ENCODE results near the gene FUT9.

FUT9 gene

DNA sequence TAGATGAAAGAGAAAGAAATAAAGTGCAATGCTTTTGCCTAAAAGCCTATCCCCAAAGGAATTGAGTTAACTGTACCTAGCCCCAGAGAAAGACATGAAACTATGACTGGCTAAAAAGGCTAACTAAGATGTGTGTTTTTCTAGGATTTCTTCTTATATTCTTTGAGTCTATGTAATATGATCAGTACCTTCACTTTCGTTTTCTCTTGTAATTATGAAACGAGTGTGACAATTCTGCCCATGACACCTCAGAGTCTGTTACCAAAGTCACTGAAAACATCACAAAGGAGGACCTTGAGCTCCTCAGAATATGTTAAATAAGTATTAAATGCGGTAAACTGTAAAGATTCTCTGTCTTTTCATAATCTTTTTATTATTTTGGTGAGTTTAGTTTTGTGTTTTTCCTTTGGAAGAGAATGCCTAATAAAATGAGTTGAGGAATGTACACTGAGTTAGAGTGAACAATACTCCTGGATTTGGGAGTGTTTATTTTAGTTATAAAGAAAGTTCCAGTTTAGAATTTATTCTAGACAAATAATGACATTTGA lies 141.3 kb downstream of the FUT9 start:
- Histone ChIP-seq H3K9me3 (ENCODE audit: control insufficient read depth in 5 of 5, low read length in 5 of 5) (no peaks in the 10 kb centered on the region), H3K27ac (ENCODE audit: low read depth, low read length) (no peak overlapping the region), H3K27me3 (ENCODE audit: control insufficient read depth in 5 of 5, insufficient read depth in 4 of 5, low read length in 5 of 5) (no peaks in the 10 kb centered on the region), H3K9ac (ENCODE audit: low read length in 5 of 5) (no peak overlapping the region), H3K4me3 (ENCODE audit: low read depth in 1 of 5, low read length in 5 of 5) (peak overlapping the region in 2 of 5 donors; percentile 18 to 41), H3K36me3 (ENCODE audit: control insufficient read depth in 5 of 5, insufficient read depth in 5 of 5, low read length in 5 of 5) (no peaks in the 10 kb centered on the region), H3K4me1 (ENCODE audit: control insufficient read depth in 5 of 5, insufficient read depth in 5 of 5, low read length in 5 of 5) (no peaks in the 10 kb centered on the region)

DNA sequence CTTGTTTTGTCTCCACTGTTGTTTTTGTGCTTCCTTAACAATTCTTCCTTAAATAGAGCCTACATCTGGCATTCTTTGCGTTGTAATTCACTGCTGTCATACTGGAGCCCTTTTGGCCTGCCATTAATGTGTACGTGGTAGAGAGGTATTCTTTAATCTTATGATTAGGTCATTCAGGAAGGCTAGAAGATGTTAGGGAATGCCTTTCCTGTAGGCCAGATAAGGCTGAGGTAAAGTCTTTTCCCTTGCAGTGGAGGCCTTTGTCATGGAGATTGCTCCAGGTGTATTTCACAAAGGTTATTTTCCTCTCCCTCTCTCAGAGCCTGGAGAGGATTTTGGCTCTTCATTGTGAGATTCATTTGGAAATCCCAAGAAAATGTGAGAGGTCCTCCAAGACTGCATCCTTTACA lies 146.9 kb downstream of the FUT9 start:
- no peaks in the 10 kb centered on the region for H3K4me1 ChIP-seq (ENCODE audit: control insufficient read depth in 5 of 5, insufficient read depth in 5 of 5, low read length in 5 of 5)

DNA sequence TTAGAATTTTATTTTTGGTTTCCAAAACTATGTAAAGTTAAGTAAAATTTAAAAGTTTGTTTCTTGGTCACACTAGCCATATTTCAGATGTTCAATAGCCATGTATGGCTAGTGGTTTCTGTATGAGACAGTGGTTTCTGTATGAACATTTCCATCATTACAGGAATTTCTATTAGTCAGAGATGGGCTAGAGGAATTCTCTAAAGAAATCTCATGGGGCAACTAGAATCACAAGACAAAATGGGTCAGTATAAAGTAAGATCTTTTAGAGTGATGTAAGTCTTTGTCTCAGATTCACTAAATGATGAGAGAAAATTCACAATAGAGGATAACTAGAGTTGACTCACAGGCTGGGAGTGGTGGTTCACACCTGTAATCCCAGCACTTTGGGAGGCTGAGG lies 149.0 kb downstream of the FUT9 start:
- no peaks in the 10 kb centered on the region for H3K36me3 ChIP-seq (ENCODE audit: control insufficient read depth in 5 of 5, insufficient read depth in 5 of 5, low read length in 5 of 5)
- no peak overlapping the region for H3K4me3 ChIP-seq (ENCODE audit: low read depth in 1 of 5, low read length in 5 of 5)
- H3K27me3 ChIP-seq (ENCODE audit: control insufficient read depth in 5 of 5, insufficient read depth in 4 of 5, low read length in 5 of 5) = no peaks in the 10 kb centered on the region
- H3K9me3 ChIP-seq (ENCODE audit: control insufficient read depth in 5 of 5, low read length in 5 of 5) = no peaks in the 10 kb centered on the region
- no peak overlapping the region for H3K9ac ChIP-seq (ENCODE audit: low read length in 5 of 5)
- H3K4me1 ChIP-seq (ENCODE audit: control insufficient read depth in 5 of 5, insufficient read depth in 5 of 5, low read length in 5 of 5) = no peaks in the 10 kb centered on the region
- no peak overlapping the region for H3K27ac ChIP-seq (ENCODE audit: low read depth, low read length)

More for the DNA sequence above, 146.9 kb downstream of the FUT9 start:
- Histone ChIP-seq H3K27me3 (ENCODE audit: control insufficient read depth in 5 of 5, insufficient read depth in 4 of 5, low read length in 5 of 5) (no peaks in the 10 kb centered on the region), H3K36me3 (ENCODE audit: control insufficient read depth in 5 of 5, insufficient read depth in 5 of 5, low read length in 5 of 5) (no peaks in the 10 kb centered on the region), H3K4me3 (ENCODE audit: low read depth in 1 of 5, low read length in 5 of 5) (no peak overlapping the region), H3K9me3 (ENCODE audit: control insufficient read depth in 5 of 5, low read length in 5 of 5) (no peaks in the 10 kb centered on the region), H3K27ac (ENCODE audit: low read depth, low read length) (no peak overlapping the region), H3K9ac (ENCODE audit: low read length in 5 of 5) (no peak overlapping the region)

DNA sequence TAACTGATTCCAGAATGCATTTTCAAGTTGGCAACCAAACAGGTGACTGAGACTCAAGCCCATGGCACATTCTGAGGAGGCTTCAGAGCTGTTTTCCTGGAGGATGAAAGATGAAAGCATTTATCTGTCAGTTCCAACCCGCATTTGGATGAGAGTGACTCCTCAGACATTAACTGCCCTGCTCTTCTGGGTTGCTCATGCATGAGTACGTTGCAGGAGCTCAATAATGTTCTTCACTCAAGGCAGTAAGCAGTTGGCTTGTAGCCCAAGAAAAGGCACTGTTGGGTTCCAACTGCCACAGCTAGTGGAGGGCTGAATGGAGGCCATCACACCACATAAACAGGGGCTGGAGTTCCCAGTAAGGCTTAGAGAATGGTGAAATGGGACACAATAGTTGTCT lies 155.3 kb downstream of the FUT9 start:
- Histone ChIP-seq H3K27me3 (ENCODE audit: control insufficient read depth in 5 of 5, insufficient read depth in 4 of 5, low read length in 5 of 5) (no peaks in the 10 kb centered on the region), H3K9me3 (ENCODE audit: control insufficient read depth in 5 of 5, low read length in 5 of 5) (no peaks in the 10 kb centered on the region), H3K4me3 (ENCODE audit: low read depth in 1 of 5, low read length in 5 of 5) (no peak overlapping the region), H3K4me1 (ENCODE audit: control insufficient read depth in 5 of 5, insufficient read depth in 5 of 5, low read length in 5 of 5) (no peaks in the 10 kb centered on the region), H3K36me3 (ENCODE audit: control insufficient read depth in 5 of 5, insufficient read depth in 5 of 5, low read length in 5 of 5) (no peaks in the 10 kb centered on the region), H3K27ac (ENCODE audit: low read depth, low read length) (no peak overlapping the region), H3K9ac (ENCODE audit: low read length in 5 of 5) (no peak overlapping the region)

DNA sequence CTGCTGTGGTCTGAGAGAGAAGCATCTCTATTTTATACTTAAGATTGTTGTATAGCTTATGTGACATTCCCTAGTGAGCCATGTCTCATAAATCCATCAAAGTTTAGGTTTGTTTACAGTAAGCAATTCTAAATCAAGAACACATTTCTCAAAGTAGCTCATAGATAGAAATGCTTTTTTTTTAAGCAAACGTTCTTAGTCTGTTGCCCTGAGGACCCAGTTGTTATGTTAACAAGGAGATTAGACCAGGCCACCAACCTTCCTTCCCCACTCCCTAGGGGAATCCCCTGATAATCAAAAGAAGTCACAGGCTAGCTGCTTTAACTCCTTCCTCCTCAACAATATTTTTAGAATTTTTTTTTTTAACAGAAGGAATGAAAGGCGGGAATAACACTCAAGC lies 169.0 kb downstream of the FUT9 start:
- H3K4me1 ChIP-seq (ENCODE audit: control insufficient read depth in 5 of 5, insufficient read depth in 5 of 5, low read length in 5 of 5) = no peaks in the 10 kb centered on the region
- H3K27ac ChIP-seq (ENCODE audit: low read depth, low read length) = no peak overlapping the region
- no peaks in the 10 kb centered on the region for H3K27me3 ChIP-seq (ENCODE audit: control insufficient read depth in 5 of 5, insufficient read depth in 4 of 5, low read length in 5 of 5)
- no peak overlapping the region for H3K9ac ChIP-seq (ENCODE audit: low read length in 5 of 5)
- no peak overlapping the region for H3K4me3 ChIP-seq (ENCODE audit: low read depth in 1 of 5, low read length in 5 of 5)
- H3K36me3 ChIP-seq (ENCODE audit: control insufficient read depth in 5 of 5, insufficient read depth in 5 of 5, low read length in 5 of 5) = no peaks in the 10 kb centered on the region
- peaks cover 0 to 11% (median 0%) of the 10 kb centered on the region in 5 donors for H3K9me3 ChIP-seq (ENCODE audit: control insufficient read depth in 5 of 5, low read length in 5 of 5)

DNA sequence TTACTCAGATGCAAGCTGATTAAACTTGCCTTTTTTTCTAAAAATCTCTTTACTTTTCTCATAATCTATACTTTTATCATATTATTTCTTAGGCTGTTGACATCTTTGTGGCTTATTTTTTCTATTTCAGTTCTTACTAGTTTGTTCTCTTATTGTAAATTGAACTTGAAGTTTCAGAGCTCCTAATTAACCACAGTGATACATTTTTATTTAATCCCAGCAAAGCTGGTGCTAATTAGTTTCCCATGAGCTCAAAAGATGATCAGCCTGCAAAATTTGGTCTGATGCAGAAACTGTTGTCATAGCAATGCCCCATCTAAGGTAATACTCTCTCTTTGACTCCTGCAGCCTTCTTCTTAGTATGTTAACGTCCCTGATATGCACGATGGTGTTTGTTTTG lies 170.3 kb downstream of the FUT9 start:
- H3K4me1 ChIP-seq (ENCODE audit: control insufficient read depth in 5 of 5, insufficient read depth in 5 of 5, low read length in 5 of 5) = no peaks in the 10 kb centered on the region

DNA sequence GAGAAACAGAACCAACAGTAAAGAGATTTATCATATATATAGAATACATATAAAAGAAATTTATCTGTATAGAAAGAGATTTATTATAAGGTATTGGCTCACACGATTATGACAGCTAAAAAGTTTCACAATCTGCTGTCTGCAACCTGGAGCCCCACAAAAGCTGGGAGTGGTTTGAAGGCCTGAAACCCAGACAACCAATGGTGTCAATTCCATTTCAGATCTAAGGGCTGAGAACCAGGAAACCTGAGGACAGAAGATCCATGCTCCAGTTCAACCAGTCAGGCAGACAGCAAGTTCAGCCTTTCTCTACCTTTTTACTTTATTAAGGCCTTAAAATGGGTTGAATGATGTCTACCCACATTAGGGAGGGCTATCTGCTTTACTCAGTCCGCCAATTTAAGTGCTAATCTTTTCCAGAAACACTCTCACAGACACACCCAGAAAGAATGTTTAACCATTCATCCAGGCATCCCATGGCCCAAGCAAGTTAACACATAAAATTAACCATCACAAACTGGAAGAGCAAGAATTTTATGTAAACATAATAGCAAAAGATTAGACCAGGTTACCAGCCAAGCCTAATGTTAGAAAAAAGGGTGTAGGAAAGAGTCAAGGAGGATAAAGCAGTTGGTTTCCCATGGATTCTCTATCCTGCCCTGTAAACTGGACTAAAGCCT lies 170.9 kb downstream of the FUT9 start:
- no peak overlapping the region for H3K27ac ChIP-seq (ENCODE audit: low read depth, low read length)
- no peaks in the 10 kb centered on the region for H3K4me1 ChIP-seq (ENCODE audit: control insufficient read depth in 5 of 5, insufficient read depth in 5 of 5, low read length in 5 of 5)

More for the DNA sequence above, 170.3 kb downstream of the FUT9 start:
- H3K27me3 ChIP-seq (ENCODE audit: control insufficient read depth in 5 of 5, insufficient read depth in 4 of 5, low read length in 5 of 5) = no peaks in the 10 kb centered on the region
- H3K36me3 ChIP-seq (ENCODE audit: control insufficient read depth in 5 of 5, insufficient read depth in 5 of 5, low read length in 5 of 5) = no peaks in the 10 kb centered on the region
- H3K4me3 ChIP-seq (ENCODE audit: low read depth in 1 of 5, low read length in 5 of 5) = no peak overlapping the region
- H3K9ac ChIP-seq (ENCODE audit: low read length in 5 of 5) = no peak overlapping the region
- H3K27ac ChIP-seq (ENCODE audit: low read depth, low read length) = no peak overlapping the region
- H3K9me3 ChIP-seq (ENCODE audit: control insufficient read depth in 5 of 5, low read length in 5 of 5) = peaks cover 0 to 11% (median 0%) of the 10 kb centered on the region in 5 donors

DNA sequence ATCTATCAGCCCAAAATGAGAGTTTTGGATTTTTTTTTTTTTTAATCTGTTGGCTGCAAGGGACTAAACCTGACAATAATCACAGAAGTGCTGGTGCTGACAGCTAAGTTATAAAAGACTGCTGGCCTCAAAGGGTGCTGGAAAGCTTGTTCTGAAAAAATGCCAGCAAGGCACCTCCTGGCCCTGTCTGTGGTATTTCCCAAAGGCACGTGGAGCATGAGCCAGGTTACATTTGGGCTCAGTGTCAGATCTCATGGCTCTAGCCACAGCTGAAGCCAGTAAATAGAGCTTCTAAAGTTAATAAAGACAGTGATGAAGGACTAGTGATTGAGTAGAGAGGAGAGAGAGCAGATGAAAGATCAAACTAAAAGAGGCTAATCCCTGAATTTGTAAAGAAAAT lies 178.9 kb downstream of the FUT9 start:
- no peak overlapping the region for H3K4me3 ChIP-seq (ENCODE audit: low read depth in 1 of 5, low read length in 5 of 5)
- H3K36me3 ChIP-seq (ENCODE audit: control insufficient read depth in 5 of 5, insufficient read depth in 5 of 5, low read length in 5 of 5) = no peaks in the 10 kb centered on the region
- no peaks in the 10 kb centered on the region for H3K27me3 ChIP-seq (ENCODE audit: control insufficient read depth in 5 of 5, insufficient read depth in 4 of 5, low read length in 5 of 5)
- H3K9me3 ChIP-seq (ENCODE audit: control insufficient read depth in 5 of 5, low read length in 5 of 5) = peaks cover 0 to 6% (median 0%) of the 10 kb centered on the region in 5 donors
- H3K9ac ChIP-seq (ENCODE audit: low read length in 5 of 5) = no peak overlapping the region
- no peak overlapping the region for H3K27ac ChIP-seq (ENCODE audit: low read depth, low read length)
- H3K4me1 ChIP-seq (ENCODE audit: control insufficient read depth in 5 of 5, insufficient read depth in 5 of 5, low read length in 5 of 5) = no peaks in the 10 kb centered on the region

More for the DNA sequence above, 170.9 kb downstream of the FUT9 start:
- Histone ChIP-seq H3K9me3 (ENCODE audit: control insufficient read depth in 5 of 5, low read length in 5 of 5) (peaks cover 0 to 7% (median 0%) of the 10 kb centered on the region in 5 donors), H3K4me3 (ENCODE audit: low read depth in 1 of 5, low read length in 5 of 5) (no peak overlapping the region), H3K36me3 (ENCODE audit: control insufficient read depth in 5 of 5, insufficient read depth in 5 of 5, low read length in 5 of 5) (no peaks in the 10 kb centered on the region), H3K27me3 (ENCODE audit: control insufficient read depth in 5 of 5, insufficient read depth in 4 of 5, low read length in 5 of 5) (no peaks in the 10 kb centered on the region), H3K9ac (ENCODE audit: low read length in 5 of 5) (no peak overlapping the region)

DNA sequence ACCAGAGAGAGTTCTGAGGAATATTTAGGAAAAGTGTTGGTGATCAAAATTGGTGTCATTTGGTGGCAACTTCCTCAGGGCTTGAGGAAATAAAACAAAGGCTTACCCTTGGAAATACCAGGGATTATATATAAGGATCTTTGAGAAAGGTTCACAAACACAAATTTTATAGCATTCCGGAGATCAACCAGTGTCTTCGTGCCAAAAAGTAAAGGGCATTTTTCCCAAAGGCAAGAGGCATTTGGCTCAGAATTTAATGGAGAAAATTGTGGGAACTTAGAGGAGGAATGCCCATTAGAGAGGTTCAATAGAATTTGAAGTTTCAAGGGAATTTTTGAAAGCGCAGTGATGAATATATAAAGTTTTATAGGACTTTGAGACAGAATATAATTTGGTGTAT lies 179.5 kb downstream of the FUT9 start:
- H3K27ac ChIP-seq (ENCODE audit: low read depth, low read length) = no peak overlapping the region
- peaks cover 0 to 6% (median 0%) of the 10 kb centered on the region in 5 donors for H3K9me3 ChIP-seq (ENCODE audit: control insufficient read depth in 5 of 5, low read length in 5 of 5)
- H3K36me3 ChIP-seq (ENCODE audit: control insufficient read depth in 5 of 5, insufficient read depth in 5 of 5, low read length in 5 of 5) = no peaks in the 10 kb centered on the region
- H3K27me3 ChIP-seq (ENCODE audit: control insufficient read depth in 5 of 5, insufficient read depth in 4 of 5, low read length in 5 of 5) = no peaks in the 10 kb centered on the region
- no peak overlapping the region for H3K4me3 ChIP-seq (ENCODE audit: low read depth in 1 of 5, low read length in 5 of 5)
- H3K4me1 ChIP-seq (ENCODE audit: control insufficient read depth in 5 of 5, insufficient read depth in 5 of 5, low read length in 5 of 5) = no peaks in the 10 kb centered on the region
- H3K9ac ChIP-seq (ENCODE audit: low read length in 5 of 5) = no peak overlapping the region

DNA sequence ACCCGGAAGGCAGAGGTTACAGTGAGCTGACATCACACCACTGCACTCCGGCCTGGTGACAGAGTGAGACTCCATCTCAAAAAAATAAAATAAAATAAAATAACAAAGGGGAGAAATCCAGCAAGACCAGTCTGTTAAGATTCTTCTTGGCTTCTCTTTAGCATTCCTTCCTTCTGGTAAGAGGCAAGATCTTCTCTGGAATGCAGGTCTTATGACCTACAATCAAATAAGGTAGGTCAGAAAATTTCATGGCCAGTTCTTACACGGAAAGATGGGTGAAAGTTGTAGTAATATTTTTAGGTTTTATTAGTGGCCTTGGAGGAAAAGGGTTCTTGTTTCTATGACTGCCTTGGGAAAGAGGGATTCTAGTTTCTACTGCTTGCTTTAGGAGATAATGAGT lies 180.9 kb downstream of the FUT9 start:
- Histone ChIP-seq H3K4me1 (ENCODE audit: control insufficient read depth in 5 of 5, insufficient read depth in 5 of 5, low read length in 5 of 5) (no peaks in the 10 kb centered on the region), H3K9me3 (ENCODE audit: control insufficient read depth in 5 of 5, low read length in 5 of 5) (peaks cover 0 to 6% (median 0%) of the 10 kb centered on the region in 5 donors), H3K27me3 (ENCODE audit: control insufficient read depth in 5 of 5, insufficient read depth in 4 of 5, low read length in 5 of 5) (no peaks in the 10 kb centered on the region), H3K36me3 (ENCODE audit: control insufficient read depth in 5 of 5, insufficient read depth in 5 of 5, low read length in 5 of 5) (no peaks in the 10 kb centered on the region), H3K27ac (ENCODE audit: low read depth, low read length) (no peak overlapping the region), H3K9ac (ENCODE audit: low read length in 5 of 5) (no peak overlapping the region), H3K4me3 (ENCODE audit: low read depth in 1 of 5, low read length in 5 of 5) (no peak overlapping the region)
